GM06990 (cell line): ENCODE results near the gene DERA.
A peak's percentile ranks its signal among the peaks of the same experiment; 100 is the strongest.

ENCODE experiments used
- DNase-seq: peaks from one replicate; pipeline ENCODE4 v3.0.0-alpha.2; 2011; ENCODE audit not compliant: insufficient read length; ENCODE audit errors: extremely low read depth
- H3K27me3 ChIP-seq: replicated peaks from 2 replicates; pipeline ENCODE4 v1.6.0; 2011; ENCODE audit warnings: low read length; ENCODE audit not compliant: control insufficient read depth, insufficient read depth
- H3K36me3 ChIP-seq: 2 replicates; pipeline ENCODE4 v1.5.1; 2011; ENCODE audit warnings: low read length; ENCODE audit not compliant: control insufficient read depth, insufficient read depth
- H3K4me3 ChIP-seq: replicated peaks from 2 replicates; pipeline ENCODE4 v1.5.1; 2011; ENCODE audit warnings: low read depth, mild to moderate bottlenecking, control low read depth, low read length
- CTCF ChIP-seq: IDR thresholded peaks from 2 replicates; pipeline ENCODE4 v1.5.1; 2011; ENCODE audit warnings: low read length, control low read depth, mild to moderate bottlenecking, inconsistent platforms; ENCODE audit not compliant: insufficient read depth, poor library complexity, severe bottlenecking

The DERA gene

GRCh38 chr12:15972894-15973293, 61.8 kb downstream of the DERA start:
- TF ChIP-seq CTCF = no peak
- Histone ChIP-seq H3K36me3 (peaks cover 2% of the 10 kb centered on the region; the same call in 1 of the 2 replicates), H3K27me3 (no peaks in the 10 kb centered on the region), H3K4me3 (no peak overlapping the region)
- DNase-seq = no peak

- no peak for TF ChIP-seq CTCF
- DNase-seq = no peak
- Histone ChIP-seq H3K36me3 (peaks cover 2% of the 10 kb centered on the region), H3K27me3 (no peaks in the 10 kb centered on the region), H3K4me3 (no peak overlapping the region)
These were observed 67.1 kb downstream of the DERA start for GRCh38 chr12:15977999-15978951.

GRCh38 chr12:15979096-15980092, 68.3 kb downstream of the DERA start:
- no peak overlapping the region for H3K4me3 ChIP-seq
- no peaks in the 10 kb centered on the region for H3K27me3 ChIP-seq
- peaks cover 6% of the 10 kb centered on the region for H3K36me3 ChIP-seq
- TF ChIP-seq CTCF = peak; percentile 55
- DNase-seq = no peak

- TF ChIP-seq CTCF = no peak
- H3K36me3 ChIP-seq = peaks cover 6% of the 10 kb centered on the region
- DNase-seq = no peak
- H3K27me3 ChIP-seq = no peaks in the 10 kb centered on the region
- H3K4me3 ChIP-seq = no peak overlapping the region
These were observed 70.9 kb downstream of the DERA start for GRCh38 chr12:15982071-15982470.

GRCh38 chr12:15982471-15982870, 71.3 kb downstream of the DERA start:
- no peaks in the 10 kb centered on the region for H3K27me3 ChIP-seq
- H3K36me3 ChIP-seq = peaks cover 6% of the 10 kb centered on the region
- DNase-seq = no peak
- H3K4me3 ChIP-seq = no peak overlapping the region
- no peak for TF ChIP-seq CTCF
